NOMO-1 treated with dmso at 0.1 percent for 144 hours (cell line): ENCODE measurements around the gene RAMACL.

Source experiments
- DNase-seq: peaks from one replicate; lab custom pipeline; 2025; ENCODE audit not compliant: unreplicated experiment; lab: John Stamatoyannopoulos, UW

The RAMACL gene

DNA sequence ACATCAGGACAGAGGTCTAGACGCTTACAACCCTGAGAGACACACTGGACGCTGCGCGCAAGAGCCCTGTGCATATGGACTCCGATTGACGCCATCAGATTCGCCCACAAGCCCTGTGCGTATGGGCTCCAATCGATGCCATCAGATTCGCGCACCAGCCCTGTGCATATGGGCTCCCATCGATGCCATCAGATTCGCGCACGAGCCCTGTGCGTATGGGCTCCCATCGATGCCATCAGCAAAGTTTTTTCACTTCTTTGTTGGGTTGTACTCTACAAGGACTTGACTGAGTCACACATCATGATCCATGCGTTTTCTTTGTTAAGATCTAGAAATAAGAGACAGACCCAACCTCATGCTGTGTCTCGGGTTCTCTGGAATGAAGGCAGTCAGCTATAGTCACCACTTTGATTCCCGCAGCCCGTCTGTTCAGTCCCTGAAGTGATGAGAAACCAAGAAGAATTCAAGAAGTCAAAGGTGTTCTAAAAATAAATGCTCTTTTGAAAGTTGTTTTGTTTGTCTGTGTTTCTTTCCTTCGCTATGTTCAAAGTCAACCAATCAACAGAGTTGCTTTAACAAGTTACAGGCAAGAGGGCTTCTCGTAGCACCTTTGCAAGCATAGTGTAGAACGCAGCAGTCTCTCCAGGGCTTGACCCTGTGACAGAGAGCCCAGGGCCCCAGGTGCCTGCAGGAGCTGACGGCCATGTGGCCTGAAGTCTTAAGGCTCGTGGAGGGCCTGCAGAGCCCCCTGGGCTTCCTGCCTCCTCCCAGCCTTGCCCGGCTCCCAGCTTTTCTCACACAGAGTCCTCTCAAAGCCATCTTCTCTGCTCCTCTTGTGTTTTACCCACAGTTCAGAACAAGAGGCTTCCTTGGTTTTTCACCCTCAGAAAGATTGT, 32.6 kb upstream of the RAMACL start:
- no peak for DNase-seq

DNA sequence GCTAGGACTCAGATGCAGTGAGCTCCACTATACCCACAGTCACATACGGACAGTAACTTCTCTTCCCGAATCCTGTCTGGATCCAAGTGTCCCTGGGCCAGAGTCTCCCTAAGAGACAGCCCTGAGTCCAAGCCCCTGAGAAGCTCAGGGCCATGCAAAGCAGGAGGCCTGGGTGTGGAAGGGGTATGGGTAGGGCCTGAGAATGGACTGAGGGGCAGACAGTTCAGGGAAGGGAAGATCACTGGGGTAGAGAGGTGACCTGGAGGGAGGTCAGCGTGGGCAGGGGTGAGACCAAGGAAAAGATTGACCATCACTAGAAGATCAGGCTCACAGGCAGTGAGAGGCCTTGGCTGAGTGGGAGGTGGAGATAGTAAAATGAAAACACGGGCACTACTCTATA, 31.8 kb upstream of the RAMACL start:
- no peak for DNase-seq

DNA sequence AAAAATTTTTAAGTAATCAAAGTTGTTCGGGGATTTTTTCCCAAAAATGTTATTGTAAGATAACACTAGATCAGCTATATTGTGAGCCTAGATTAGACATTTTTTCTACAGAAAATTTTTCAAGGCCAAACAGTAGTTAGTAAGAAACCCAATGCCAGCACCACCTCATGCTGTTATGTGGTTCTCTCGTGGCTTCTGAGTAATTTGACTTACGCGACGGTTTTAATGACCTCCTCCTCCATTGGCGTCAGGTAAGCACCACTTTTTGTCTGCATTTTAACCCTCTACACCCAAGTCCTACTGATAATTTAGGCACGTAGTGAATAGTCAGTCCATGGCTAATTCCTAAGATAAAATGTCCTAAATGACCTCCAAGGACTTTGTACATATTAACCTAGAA, 30.9 kb upstream of the RAMACL start:
- DNase-seq = no peak

DNA sequence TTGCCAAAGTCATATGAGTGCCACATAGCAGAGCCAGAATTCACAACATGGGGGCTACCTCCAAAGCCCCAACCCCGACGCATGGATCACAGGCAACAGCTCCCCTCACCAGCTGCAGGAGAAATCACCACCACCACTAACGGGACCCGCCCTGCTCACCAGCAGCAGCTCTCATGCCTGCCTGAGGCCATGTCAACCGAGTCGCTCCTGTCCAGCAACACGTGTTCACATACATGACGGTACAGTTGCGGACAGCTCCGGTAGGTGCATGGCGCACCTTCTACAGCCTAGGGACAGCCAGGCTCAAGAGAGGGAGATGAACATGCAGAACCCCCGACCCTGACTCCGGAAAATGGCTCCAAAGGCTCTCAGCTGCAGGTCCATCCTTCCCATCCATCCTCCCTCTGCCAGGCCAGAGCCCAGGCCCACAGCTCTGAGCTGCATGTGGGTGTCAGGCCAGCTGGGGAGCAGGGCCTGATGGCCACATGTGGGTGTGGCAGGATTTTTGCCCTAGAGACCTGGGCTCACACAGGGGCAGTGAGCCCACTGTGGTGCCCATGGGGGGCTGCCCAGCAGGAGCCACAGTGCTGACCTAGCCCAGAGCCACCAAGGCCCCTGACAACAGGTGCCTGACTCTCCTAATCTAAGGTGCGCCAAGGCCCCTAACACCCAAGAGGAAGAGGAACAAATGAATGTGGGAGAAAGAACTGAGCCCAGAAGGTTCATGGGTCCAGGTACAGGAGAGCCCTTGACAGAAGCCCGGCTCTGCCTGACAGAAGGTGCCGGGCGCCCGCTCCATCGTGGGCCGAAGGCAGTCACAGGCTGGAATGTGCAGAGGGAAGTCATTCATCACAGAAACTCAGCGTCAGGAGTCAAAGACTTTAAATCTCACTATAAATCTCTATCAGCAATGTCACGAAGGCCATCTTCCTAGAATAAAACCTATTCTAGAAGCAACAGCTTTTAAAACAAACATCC, 30.1 kb upstream of the RAMACL start:
- DNase-seq = no peak

DNA sequence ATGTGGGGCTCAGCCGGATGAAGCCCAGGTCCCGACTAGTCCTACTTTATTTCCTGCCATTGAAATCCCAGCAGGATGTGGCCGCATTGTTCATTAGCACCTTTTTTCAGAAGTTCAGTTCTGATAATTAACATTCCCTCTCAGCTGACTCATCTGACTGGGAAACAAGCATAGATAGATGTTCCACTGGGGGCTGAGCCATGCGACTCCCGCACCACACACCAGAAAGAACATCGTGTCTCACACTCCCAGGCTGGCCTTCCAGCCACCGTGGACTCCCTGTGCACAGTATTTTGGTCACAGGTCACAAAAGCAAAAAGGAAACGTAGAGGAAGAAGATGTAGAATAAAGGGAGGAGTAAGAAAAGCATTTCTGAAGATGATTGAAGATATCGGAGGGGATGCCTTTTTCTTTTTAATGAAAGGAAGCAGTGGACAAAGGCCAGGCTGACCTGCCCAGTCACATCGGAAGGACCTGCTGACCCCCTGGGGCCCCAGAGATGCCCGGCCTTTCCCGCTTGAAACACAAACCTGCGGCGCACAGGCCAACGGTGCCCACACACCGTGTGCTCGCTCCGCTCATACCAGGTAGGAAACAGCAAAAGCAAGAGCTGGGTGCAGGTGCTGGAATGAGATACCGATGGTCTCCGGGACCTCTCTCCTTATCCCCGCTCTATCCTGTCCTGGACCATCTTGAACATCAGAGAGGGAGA, 28.7 kb upstream of the RAMACL start:
- DNase-seq = no peak

DNA sequence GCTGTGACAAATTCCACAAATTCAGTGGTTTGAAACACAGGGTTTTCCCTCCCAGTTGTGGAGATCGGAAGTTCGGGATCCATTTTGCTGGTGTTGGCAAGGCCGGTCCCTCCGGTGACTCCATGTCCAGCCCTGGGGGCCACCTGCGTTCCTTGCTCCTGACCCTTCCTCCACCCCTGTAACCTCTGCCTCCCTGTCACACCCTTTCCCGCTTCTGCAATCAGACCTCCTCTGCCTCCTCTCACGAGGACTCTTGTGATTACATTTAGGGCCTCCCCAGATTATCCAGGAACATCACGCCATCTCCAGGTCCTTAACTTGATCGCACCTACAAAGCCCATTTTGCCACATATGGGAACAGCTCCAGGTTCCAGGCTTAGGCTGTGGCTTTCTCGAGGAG, 28.1 kb upstream of the RAMACL start:
- DNase-seq = no peak

DNA sequence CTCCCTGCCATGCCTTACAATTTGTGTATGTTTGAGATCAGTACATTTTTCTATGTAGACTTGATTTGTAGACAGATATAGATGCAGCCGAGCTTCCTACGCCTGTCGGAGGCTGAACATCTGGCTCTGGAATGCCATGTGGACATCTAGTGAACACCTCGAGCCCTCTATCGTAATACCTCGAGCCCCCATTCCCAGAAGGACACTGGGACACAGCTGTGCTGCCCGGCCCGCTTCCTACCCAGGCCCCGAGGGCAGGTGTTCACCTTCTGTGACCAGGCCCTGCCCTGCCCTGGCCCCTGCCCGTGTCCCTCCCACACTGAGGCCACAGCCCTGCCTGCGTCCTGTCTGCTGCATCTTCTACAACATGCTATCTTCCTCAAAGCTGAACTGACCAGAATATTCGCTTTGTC, 27.7 kb upstream of the RAMACL start:
- DNase-seq = no peak

DNA sequence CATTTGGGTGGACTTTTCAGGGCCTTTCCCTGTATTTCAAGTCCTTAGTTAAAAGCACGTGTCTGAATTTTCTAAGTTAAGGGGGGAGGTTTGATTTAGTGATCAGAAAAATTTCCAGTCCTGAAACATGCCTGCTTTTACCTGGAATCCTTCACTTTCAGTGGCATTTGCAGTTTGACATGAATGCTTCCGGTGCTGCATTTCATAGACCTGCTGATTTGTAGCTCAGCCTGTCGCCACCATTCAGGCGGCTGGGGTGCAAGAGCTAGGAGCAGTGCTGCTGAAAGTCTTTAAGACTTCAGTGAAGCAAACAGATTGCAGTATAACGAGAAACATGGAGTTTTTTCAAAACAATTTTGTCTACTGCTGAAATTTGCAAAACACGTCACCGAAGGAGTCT, 26.5 kb upstream of the RAMACL start:
- DNase-seq = no peak

DNA sequence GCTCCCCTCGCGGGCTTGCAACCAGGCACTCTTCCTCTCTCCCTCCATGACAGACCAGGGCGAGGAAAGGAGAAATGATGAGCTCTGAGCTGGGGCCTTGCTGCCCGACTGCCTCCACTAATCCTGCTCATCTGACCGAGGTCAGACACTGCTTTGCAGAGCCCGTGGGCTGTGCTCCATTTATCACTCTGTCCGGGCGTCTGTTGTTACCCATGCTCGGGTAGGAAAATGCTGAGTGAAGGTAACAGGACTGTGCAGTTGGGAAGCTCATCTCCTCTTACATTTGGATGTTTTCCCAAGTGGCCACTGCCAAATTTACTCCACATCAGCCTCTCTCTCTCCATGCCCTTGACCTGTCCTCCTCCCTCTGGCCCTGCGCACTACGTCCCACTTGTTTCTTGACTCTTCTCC, 26.0 kb upstream of the RAMACL start:
- DNase-seq = no peak

DNA sequence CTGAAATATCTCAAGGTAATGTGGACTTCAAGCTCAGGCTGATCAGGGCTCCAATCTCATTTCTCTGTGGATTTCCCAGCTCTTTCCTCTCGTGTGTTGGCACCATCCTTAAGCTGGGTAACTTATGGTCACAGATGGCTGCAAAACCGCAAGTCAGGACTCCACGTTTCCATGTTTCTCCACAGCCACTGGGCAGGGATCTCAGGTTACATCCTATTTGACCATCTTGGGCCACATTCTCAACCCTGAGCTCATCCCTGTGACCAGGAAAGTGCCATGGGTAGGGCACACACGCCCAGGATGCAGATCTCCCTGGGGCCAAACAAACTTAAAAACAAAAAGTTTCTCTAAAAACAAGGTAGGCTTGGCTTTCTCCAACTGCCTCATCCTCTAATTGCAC, 25.2 kb upstream of the RAMACL start:
- DNase-seq = no peak

DNA sequence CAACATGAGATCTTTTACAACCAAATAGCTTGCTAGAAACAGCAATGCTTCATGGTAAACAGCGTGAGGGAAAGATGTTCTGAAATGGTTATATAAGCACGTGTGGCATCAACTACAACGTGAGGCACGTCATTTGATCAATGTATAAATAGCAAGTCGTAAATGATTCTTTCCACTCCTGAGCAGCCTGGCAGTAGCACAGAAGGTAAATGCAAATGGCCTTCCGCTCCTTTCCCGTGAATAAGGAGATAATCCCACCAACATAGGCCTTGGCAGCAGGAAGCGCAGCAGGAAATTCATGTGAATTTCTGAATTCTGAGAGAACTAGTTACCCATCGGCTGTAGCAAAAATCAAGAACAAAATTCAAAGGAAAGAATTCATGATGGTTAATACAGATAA, 23.6 kb upstream of the RAMACL start:
- no peak for DNase-seq

DNA sequence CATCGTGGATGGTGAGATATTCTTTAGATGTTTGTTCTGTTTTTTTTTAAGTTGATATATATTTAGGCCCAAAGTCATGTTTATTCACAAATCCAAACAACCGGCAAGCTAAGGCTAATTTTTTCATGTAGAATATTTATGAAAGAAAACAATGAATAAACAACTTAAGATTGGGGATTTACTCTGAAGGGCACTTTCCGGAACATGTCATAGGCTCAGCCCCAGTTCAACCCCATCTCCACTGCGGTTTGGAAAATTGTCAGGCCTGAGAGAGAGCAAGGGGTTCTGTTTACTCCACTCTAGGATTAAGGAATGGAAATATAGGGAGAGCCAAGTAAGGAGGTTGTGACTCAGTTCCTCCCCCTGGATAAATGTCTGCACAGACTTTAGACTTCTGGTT, 22.3 kb upstream of the RAMACL start:
- DNase-seq = no peak

DNA sequence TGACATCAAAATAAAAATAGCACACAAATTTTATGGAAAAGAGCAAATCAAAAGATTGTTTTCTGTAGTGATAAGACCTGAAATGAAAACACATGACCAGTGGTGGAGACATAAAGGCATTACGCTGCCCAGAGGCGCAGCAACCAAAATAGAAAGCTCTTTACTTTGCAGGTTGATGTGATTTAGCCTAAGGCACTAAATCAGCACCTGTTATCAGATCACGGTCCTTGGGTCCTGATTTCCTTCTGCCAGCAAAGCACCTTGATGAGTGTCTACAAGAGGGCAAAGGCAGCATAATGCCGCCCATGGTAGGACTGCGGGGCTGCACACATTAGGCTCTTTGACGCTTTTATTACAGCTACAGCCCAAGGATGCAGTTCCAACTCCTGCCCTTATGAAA, 19.3 kb upstream of the RAMACL start:
- DNase-seq = no peak

DNA sequence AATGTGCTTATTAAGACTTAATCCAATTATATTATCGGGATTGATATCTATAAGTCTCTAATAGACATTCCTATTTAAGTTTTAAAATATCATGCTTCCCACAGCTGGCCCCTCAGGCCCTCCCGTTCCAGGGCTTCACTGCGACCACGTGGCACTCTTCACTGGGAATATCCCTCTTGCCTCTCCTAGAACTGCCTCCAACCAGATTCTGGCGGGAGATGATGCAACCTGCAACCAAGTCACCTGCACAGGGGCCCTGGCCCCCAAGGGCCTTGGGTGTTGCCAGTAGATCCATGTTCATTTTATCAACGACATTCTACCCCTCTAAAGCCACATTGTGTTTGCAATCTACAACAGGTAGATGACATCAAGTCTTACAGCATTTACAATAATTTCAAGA, 18.4 kb upstream of the RAMACL start:
- no peak for DNase-seq

DNA sequence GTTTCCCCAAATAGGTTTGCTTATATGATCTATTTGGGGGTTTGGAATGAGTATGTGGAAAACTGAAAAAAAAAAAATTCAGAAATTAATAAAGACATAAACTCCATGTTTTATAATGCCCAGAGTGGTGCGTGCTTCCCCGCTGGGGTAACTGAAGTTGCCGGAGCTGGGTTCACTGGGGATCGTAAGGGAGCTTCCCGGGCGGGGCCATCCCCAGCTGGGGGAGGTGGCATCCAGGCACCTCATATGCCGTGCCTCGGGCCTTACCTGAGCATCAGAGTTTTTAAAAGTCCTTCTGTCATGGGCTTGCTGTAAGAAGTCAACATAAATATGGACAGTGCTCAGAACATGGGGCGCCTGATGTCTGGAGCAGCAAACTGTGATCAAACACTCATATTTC, 17.9 kb upstream of the RAMACL start:
- DNase-seq = no peak

DNA sequence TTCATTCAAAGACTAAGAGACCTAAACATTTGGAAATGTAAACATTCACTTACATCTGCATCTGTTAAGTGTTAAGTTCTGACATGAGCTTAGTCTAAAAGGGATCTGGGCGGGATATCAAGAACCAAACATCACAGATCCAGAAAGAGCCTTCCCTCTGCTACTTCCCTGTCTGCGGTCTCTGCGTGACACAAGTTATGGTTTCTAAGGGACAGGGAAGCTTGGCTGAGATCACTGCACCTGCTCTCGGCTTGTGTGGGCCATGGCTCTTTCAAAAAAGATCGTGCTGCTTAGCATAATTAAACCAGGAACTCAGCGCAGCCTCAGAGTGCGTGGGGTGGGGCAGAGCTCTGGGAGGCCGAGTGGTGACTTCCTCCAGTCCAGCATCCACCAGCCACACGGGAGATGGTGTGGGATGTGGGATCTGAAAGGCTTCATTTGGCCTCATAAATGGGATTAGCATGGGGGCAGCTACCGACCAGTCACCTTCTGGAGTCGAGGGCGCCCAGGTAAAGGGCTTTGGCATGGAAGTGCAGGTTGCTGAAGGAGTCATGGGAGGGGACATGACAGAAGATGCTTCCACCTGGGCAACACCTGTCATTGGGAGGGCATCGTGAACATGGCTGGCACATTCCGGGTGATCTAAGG, 16.7 kb upstream of the RAMACL start:
- no peak for DNase-seq

DNA sequence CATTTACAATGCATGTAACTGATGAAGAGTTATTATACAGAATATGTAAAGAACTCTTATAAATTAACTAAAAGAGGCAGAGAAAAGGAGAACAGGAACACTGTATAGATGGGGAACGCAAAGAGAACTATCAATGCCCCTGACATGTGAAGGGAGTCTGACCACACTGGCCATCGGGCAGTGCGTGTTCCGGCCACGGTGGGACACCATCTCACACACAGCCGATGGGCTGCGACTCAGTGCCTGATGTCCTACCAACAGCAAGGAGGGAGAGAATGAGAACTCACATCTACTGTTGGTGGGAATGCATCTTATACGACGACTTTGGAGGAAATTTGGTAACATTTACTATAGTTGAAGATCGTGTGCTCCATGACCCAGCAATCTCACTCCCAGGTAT, 15.5 kb upstream of the RAMACL start:
- no peak for DNase-seq

DNA sequence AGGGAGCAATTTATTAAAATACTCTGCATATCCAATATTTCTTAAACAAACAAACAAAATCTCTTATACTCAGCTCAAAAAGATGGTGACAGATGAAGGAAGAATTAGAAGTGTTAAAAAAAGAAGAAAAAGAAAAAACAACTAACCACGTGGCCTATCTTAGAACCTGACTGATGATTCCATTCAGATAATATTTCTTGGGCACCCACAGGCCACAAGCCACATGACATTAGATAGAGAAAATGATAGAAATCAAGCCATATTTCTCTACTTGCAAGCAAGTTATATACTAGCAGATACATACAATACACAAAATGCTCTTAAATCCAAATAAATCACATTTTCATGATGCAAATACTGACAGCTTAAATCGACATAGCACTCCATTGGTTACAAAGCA, 14.5 kb upstream of the RAMACL start:
- no peak for DNase-seq

DNA sequence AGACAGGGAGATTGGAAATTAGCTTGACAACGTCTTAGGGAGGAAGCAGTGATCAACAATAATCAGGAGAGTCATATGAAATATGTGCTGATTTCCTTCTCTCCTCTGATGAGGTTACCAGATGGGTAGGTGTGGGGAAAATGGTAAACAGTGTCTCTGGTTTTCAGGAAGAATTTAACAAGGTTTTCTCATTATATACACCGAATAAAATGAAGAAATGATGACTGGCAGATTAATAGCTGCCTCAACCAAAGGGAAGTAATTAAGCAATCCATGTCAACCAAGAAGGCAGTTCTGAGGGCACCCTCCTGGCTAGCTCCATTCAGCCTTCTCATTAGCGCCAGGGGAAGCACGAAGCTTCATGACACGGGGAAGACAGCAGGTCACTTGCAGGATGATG, 12.7 kb upstream of the RAMACL start:
- DNase-seq = peak; percentile 63

DNA sequence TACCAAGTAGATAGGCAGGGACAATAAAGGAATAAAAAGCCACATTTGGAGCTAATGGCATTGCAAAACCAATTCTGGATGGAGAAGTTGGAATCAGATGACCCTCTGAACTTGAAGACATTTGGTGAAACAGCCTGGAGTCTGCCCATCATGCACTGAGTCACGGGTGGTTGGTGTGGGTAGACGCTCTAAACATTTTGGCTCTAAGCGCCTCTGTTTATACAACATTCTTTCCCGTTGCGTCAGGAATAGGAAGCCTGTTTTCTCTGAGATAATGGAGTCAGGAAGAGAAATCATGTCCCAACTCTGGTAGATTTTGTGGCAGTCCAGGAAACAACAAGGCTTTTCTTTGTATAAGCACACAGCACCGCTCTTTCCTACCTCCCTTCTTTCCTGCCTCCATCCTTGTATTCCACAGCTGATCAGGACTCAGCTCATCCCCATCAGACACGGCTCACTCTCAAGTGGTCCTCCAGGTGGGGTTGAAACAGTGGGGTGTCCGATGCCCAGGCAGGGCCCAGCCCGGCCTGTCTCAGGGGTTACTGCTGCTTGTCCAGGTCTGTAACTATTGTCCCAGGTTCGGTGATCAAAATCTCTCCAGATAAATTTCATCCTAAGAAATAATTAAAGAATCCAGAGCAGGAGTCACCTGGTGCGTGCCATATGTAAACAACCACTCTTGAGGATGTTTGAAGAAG, 12.1 kb upstream of the RAMACL start:
- no peak for DNase-seq
